ENCODE results near the gene NSL1. TPM values are rescaled to one million over a fixed set of nuclear protein-coding genes. Genes with fewer than 3 reads are reported as not detected.

The NSL1 gene
- total RNA-seq, 1 donor: 42.3 TPM

DNA sequence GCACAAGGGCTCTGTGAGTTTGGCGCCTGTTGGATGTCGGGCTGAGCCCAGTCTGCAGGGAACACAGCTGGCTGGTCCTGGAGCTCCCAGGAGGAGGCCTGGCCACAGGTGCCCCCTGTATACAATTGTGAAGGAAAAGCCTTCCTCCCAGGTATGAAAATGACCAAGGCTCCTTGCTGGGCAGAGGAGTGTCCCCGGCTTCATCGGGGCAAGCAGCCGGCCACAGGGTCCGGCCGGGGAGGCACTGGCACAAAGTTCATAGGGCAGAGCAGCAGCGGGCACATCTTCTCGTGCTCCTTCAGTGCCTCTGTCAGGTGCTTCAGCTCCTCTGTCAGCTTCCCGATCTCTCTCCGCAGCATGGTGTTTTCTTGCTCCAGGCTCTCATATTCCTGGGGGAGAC is 105.0 kb downstream of the NSL1 start:
- no peak overlapping the region for H3K4me3 ChIP-seq (ENCODE audit: low read depth, low read length)
- no peak for TF ChIP-seq CTCF (IDR thresholded peaks at IDR 0.05; ENCODE audit: insufficient read depth, low read depth, low read length)
- no peak for DNase-seq (ENCODE audit: low read depth)

DNA sequence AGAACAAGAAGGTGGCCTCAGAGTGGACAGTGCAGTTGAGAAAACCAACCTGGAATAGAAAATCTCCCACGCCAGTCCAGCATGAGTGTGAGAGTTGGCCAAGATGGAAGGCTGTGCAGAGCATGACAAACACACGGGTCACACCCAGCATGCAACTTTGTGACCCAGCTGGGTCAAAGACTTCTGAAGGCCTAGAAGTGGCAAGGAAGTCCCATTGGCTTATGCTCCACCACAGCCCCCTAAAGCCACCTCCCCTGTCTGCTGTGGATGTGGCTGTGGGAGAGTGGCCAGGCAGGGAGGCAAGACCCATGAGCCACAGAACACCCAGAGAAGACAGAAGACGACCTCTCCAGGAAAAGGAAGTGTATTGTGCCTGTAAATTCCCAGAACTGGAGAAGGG is 105.5 kb downstream of the NSL1 start:
- DNase-seq (ENCODE audit: low read depth): no peak
- no peak overlapping the region for H3K4me3 ChIP-seq (ENCODE audit: low read depth, low read length)
- TF ChIP-seq CTCF (IDR thresholded peaks at IDR 0.05; ENCODE audit: insufficient read depth, low read depth, low read length): no peak

DNA sequence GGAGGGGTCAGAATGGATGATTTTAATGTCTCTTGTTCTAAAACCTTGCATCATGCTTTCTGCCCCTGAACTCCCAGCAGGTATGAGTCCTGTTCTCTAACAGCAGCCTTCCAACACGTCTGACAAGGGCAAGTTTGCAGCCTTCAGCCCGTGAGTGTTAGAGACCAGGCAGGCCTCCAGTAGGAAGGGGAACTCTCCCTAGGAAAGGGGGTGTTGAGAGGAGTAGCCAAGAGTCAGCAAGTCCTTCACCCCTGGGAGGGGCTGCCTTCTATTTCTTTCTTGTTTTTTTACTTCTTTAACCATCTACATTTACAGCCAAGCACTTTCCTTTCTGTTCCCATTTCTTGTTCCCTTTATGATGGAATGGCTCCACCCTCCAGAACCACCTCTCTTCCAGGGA is 106.1 kb downstream of the NSL1 start:
- TF ChIP-seq CTCF (IDR thresholded peaks at IDR 0.05; ENCODE audit: insufficient read depth, low read depth, low read length): no peak
- H3K4me3 ChIP-seq (ENCODE audit: low read depth, low read length): no peak overlapping the region
- no peak for DNase-seq (ENCODE audit: low read depth)

- no peak overlapping the region for H3K4me3 ChIP-seq (ENCODE audit: low read depth, low read length)
These were observed 107.0 kb downstream of the NSL1 start for GRCh38 chr1:212684521-212685090.

DNA sequence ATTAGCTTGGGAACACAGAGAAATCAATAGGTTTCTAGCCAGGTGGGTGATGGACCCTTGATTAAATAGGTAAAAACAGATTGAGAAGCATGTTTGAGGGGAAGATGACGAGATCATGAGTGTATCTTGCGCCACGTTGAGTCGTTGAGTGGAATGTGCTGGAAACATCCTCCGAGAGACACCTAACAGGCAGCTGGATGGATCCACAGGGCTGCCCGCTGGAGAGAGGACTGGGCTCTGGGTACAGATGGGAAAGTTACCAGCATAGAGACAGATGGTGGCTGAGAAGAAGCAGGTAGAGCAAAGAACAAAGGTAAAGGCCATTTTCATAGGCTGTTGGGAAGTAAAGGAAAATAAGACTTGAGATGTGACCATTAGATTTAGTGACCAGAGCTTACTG is 107.5 kb downstream of the NSL1 start:
- no peak for TF ChIP-seq CTCF (IDR thresholded peaks at IDR 0.05; ENCODE audit: insufficient read depth, low read depth, low read length)
- no peak for DNase-seq (ENCODE audit: low read depth)
- H3K4me3 ChIP-seq (ENCODE audit: low read depth, low read length): no peak overlapping the region

More at GRCh38 chr1:212684521-212685090, 107.0 kb downstream of the NSL1 start:
- TF ChIP-seq CTCF (IDR thresholded peaks at IDR 0.05; ENCODE audit: insufficient read depth, low read depth, low read length): no peak
- DNase-seq (ENCODE audit: low read depth): no peak

GRCh38 chr1:212683357-212683722 is 108.2 kb downstream of the NSL1 start:
- no peak for TF ChIP-seq CTCF (IDR thresholded peaks at IDR 0.05; ENCODE audit: insufficient read depth, low read depth, low read length)
- no peak for DNase-seq (ENCODE audit: low read depth)
- no peak overlapping the region for H3K4me3 ChIP-seq (ENCODE audit: low read depth, low read length)
